HG03565 (cell line): ENCODE measurements around the gene HDAC7.
A peak's percentile ranks its signal among the peaks of the same experiment; 100 is the strongest.

Source experiments
- ATAC-seq: cut with Tn5 transposase; IDR thresholded peaks from one replicate; pipeline ENCODE4 v1.9.1; 2021; ENCODE audit warnings: mild to moderate bottlenecking, moderate library complexity; ENCODE audit not compliant: unreplicated experiment

Gene HDAC7

DNA sequence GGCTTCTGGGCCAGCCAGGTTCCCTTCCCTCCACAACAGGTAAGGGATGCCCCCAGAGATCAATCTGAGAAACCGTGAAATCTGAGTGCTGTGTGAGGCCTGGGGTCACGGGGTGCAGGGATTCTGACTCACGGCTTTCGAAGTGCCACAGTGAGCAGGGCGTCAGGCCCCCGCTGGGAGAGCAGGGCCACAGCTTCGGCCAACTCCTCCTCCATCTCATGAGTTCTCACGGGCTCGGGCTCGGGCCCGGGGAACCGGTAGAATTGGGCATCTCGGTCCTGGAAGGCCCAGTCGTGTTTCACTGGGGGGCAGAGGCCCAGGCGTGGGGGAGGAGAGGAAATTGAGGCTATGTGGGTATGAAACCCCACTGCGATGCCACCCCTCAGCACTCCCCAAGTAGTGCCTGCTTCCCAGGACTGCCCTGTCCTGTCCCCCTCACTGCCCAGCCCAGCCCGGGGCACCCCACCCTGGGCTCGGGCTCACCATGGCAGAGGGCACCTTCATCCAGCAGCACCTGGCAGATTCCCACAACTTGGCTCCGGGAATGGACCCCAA is 68.7 kb downstream of the HDAC7 start:
- no peak for ATAC-seq

DNA sequence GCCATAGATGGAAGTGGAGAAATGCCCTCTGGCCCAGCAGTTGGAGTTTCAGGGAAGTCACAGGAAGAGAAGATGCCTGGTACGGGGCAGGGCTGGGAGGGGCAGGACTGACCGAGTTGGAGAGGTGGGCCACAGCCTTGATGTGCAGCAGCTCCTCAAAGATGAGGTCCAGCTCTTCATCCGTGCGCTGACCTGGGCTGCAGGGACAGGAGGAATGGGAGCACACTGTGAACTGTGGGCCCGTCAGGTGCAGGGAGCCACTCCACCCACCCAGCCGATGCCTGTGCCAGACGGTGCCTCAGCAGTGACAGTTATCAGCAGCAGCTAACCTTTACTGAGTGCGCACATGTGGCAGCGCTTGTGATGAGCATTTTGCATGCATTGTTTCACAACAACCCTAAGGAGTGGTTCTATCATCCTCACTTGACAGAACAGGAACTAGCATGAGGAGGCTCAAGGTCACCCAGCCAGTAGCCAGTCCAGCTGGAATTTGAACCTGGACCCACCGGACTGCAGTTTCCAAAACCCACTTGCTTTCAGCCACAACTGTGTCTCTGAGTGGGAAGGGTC is 69.4 kb downstream of the HDAC7 start:
- no peak for ATAC-seq

DNA sequence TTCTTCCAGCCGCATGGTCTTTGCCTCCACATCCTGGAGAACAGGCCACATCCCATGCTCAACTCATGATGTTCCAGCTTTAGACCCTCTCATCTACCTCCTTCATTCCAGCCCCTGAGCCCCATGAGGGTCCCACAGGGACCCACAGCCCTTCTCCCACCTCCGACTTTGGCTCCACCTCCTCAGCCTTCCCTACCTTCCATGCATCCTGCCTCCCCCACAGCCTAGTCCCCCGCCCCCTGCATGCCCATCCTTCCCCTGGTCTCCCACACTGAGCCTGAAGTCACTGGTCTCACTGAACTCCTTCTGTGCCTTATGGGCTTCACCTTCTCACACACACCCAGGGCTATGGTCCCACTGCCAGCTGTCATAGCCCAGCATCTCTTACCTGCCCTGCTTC is 70.8 kb downstream of the HDAC7 start:
- ATAC-seq = no peak

DNA sequence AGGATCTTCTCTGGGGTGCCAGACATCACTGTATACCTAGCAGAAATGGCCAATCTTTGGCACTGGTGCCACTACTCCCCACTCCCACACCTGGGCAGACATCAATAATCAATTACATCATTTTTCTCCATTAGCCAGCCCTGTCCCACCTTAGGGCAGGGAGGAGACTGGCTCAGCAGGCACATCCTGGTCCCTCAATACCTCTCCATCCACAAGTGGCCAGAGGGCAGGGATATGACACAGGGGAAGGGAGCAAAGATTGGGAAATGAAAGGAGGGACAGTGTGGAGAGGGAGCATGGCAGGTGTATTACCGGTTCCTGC is 71.2 kb downstream of the HDAC7 start:
- no peak for ATAC-seq

- ATAC-seq = no peak
Measured at GRCh38 chr12:47747596-47748506, 71.9 kb downstream of the HDAC7 start.

GRCh38 chr12:47747126-47747525 is 72.6 kb downstream of the HDAC7 start:
- no peak for ATAC-seq

- ATAC-seq = no peak
Measured at GRCh38 chr12:47746523-47746922, 73.2 kb downstream of the HDAC7 start.

GRCh38 chr12:47746073-47746472 is 73.6 kb downstream of the HDAC7 start:
- ATAC-seq = no peak

GRCh38 chr12:47745485-47746041 is 74.1 kb downstream of the HDAC7 start:
- ATAC-seq = no peak

DNA sequence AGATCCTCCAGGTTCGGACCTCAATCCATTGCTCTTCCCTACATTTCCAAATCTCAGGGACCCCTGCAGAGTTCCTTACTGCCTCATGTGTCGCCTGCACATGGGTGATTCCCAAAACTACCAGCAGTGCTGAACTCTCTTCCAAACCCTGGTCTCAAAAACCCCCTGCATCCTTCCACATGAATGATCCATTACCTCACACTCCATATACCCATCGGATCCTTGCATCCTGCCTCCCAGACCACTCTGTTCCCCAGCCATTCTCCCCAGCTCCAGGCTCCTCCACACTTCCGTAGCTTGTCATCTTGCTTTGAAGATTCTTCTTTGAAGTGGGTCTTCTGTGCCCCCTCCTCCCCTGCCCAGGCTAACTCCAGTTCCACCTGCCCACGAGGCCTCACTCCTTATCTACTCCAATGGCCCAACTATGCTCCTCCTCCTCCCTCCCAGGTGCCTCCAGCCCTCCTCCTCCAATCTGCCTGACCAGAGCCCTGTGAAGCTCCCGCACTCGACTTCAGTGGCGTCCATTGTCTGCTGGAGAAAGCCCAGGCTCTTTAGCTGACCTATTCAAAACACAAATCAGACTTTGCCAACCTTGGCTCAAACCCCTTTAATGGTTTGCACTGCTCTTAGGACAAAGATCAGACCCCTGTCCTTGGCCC is 74.8 kb downstream of the HDAC7 start:
- no peak for ATAC-seq

DNA sequence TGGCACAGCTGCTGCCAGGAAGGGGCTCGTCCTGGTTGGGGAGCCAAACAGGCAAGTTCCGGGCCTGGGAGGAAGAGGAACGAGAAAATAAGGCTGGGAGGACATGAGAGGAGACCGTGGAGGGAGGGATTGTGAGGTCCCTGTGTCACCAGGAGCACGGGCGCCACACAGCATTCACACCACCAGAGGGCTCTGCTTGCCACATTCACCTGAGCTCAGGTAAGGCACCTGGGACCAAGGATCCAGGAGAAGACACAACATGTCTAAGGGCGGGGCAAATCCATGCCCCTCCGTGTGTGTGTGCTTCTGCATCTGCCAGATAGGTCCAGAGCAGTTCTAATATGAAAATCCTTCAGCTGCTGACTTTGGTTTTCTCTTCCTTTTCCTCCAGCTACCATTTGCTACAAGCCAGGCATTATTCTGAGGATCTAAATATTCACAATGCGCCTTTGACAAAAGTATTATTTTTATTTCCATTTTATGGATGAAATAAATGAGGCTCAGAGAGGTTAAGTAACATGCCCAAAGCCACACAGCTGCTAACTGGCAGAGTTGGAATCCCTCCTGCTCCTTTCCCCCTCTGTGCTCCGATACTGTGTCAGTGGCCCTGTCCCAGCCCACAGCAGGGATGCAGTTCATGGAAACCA is 75.6 kb downstream of the HDAC7 start:
- ATAC-seq = no peak

DNA sequence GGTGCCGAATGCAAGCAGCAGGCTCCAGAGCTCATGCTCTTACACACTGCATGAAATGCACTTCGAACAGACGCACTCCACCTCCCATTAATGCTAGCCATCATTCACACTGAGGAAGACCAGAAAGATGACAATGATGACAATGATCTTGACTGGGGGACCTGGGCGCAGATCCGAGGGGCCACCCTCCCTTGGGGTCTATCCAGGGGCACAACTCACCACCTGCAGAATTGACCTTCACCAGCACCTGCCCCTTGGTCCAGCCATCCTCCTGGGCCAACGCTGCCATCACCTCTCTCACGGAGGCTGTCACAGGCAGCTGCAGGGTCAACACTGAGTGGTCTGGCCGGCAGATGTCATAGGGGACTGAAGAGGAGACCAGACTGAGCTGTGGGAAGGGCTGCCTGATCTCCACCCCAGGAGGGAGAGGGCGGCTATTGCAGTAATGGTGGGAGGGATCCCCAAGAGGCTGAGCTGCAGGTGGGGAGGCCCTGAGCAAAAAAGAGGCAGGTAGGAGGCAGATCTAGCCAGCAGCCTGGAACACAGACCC is 76.3 kb downstream of the HDAC7 start:
- no peak for ATAC-seq

- ATAC-seq = no peak
Measured at GRCh38 chr12:47742253-47742825, 77.4 kb downstream of the HDAC7 start.

GRCh38 chr12:47741340-47741703 is 78.4 kb downstream of the HDAC7 start:
- ATAC-seq = no peak

- ATAC-seq = peak; percentile 36
Measured at GRCh38 chr12:47740606-47741339, 78.9 kb downstream of the HDAC7 start.

GRCh38 chr12:47739979-47740378 is 79.7 kb downstream of the HDAC7 start:
- peak; percentile 37 for ATAC-seq

GRCh38 chr12:47739297-47739696 is 80.4 kb downstream of the HDAC7 start:
- no peak for ATAC-seq

DNA sequence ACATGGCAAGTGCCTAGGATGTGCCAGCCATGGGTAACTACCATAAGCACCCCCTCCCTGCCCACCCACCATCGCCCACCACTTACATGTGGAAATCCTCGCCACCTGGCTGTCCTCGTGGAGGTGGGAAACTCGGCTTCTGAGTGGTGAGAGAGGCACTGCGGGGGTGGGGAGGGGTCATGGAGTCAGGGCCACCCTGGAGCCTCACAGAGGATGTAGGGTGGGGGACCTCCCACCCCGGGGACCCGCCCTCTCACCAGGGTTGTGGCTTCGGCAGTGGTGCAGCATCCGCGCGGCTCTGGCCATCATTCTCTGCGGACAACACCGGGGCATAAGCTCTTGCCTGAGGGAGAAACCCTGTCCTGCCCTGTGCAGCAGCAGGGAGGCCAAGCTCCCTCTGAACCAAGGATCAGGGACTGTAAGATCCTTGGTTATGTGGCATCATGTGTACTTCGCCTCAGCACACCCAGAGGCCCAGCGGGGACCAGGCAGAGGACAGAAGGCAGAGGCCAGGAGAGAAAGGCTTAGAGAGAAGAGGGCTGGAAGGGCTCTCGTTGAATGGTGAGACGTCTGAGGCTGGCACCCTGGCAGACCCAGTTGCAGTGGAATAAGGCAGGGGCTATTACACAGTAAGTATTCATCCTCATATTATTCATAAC is 81.6 kb downstream of the HDAC7 start:
- ATAC-seq = no peak
